Measurements from ENCODE around the gene ASTN2.

The ASTN2 gene

GRCh38 chr9:117325831-117326230 is 89.0 kb downstream of the ASTN2 start:
- H3K36me3 Mint-ChIP-seq, result no peaks in the 10 kb centered on the region
- H3K4me1 Mint-ChIP-seq, result no peaks in the 10 kb centered on the region
- ATAC-seq (ENCODE audit: low read depth) (no peak), DNase-seq (ENCODE audit: low spot score in 2 of 2) (no peak)
- H3K27me3 Mint-ChIP-seq, result peaks cover 1% of the 10 kb centered on the region
- no peak overlapping the region for H3K4me3 Mint-ChIP-seq
- peaks cover 5% of the 10 kb centered on the region for H3K9me3 Mint-ChIP-seq
- no peak overlapping the region for H3K27ac Mint-ChIP-seq

GRCh38 chr9:117325110-117325731 is 89.6 kb downstream of the ASTN2 start:
- DNase-seq (ENCODE audit: low spot score in 2 of 2) (no peak), ATAC-seq (ENCODE audit: low read depth) (no peak)
- peaks cover 1% of the 10 kb centered on the region for H3K27me3 Mint-ChIP-seq
- no peak overlapping the region for H3K27ac Mint-ChIP-seq
- H3K9me3 Mint-ChIP-seq, result peaks cover 5% of the 10 kb centered on the region
- H3K4me3 Mint-ChIP-seq, result no peak overlapping the region
- no peaks in the 10 kb centered on the region for H3K4me1 Mint-ChIP-seq
- H3K36me3 Mint-ChIP-seq, result no peaks in the 10 kb centered on the region

- H3K4me3 Mint-ChIP-seq, result no peak overlapping the region
- no peaks in the 10 kb centered on the region for H3K36me3 Mint-ChIP-seq
- no peak for DNase-seq (ENCODE audit: low spot score in 2 of 2)
- no peak overlapping the region for H3K27ac Mint-ChIP-seq
- H3K9me3 Mint-ChIP-seq, result peaks cover 5% of the 10 kb centered on the region
- ATAC-seq (ENCODE audit: low read depth), result no peak
- no peaks in the 10 kb centered on the region for H3K4me1 Mint-ChIP-seq
- H3K27me3 Mint-ChIP-seq, result peaks cover 1% of the 10 kb centered on the region
These were observed 91.5 kb downstream of the ASTN2 start for GRCh38 chr9:117323390-117323789.

GRCh38 chr9:117317192-117317591 is 97.7 kb downstream of the ASTN2 start:
- H3K9me3 Mint-ChIP-seq, result peaks cover 2% of the 10 kb centered on the region
- DNase-seq (ENCODE audit: low spot score in 2 of 2) (no peak), ATAC-seq (ENCODE audit: low read depth) (no peak)
- H3K27me3 Mint-ChIP-seq, result peaks cover 1% of the 10 kb centered on the region
- no peaks in the 10 kb centered on the region for H3K36me3 Mint-ChIP-seq
- no peak overlapping the region for H3K4me3 Mint-ChIP-seq
- H3K27ac Mint-ChIP-seq, result no peak overlapping the region
- no peaks in the 10 kb centered on the region for H3K4me1 Mint-ChIP-seq

GRCh38 chr9:117315236-117315635 is 99.6 kb downstream of the ASTN2 start:
- DNase-seq (ENCODE audit: low spot score in 2 of 2), result no peak
- Mint-ChIP-seq H3K27me3 (no peaks in the 10 kb centered on the region), H3K9me3 (no peaks in the 10 kb centered on the region), H3K4me3 (no peak overlapping the region), H3K36me3 (no peaks in the 10 kb centered on the region), H3K4me1 (no peaks in the 10 kb centered on the region), H3K27ac (no peak overlapping the region)
- no peak for ATAC-seq (ENCODE audit: low read depth)

GRCh38 chr9:117313989-117314388 is 100.9 kb downstream of the ASTN2 start:
- no peaks in the 10 kb centered on the region for H3K4me1 Mint-ChIP-seq
- no peak for DNase-seq (ENCODE audit: low spot score in 2 of 2)
- H3K4me3 Mint-ChIP-seq, result no peak overlapping the region
- no peaks in the 10 kb centered on the region for H3K36me3 Mint-ChIP-seq
- H3K27ac Mint-ChIP-seq, result no peak overlapping the region
- H3K27me3 Mint-ChIP-seq, result no peaks in the 10 kb centered on the region
- no peak for ATAC-seq (ENCODE audit: low read depth)
- no peaks in the 10 kb centered on the region for H3K9me3 Mint-ChIP-seq

GRCh38 chr9:117307701-117308100 is 107.2 kb downstream of the ASTN2 start:
- Mint-ChIP-seq H3K36me3 (no peaks in the 10 kb centered on the region), H3K4me1 (no peaks in the 10 kb centered on the region), H3K27me3 (no peaks in the 10 kb centered on the region), H3K9me3 (no peaks in the 10 kb centered on the region), H3K27ac (no peak overlapping the region), H3K4me3 (no peak overlapping the region)
- ATAC-seq (ENCODE audit: low read depth) (no peak), DNase-seq (ENCODE audit: low spot score in 2 of 2) (no peak)

- Mint-ChIP-seq H3K27ac (no peak overlapping the region), H3K9me3 (no peaks in the 10 kb centered on the region), H3K4me1 (no peaks in the 10 kb centered on the region), H3K36me3 (no peaks in the 10 kb centered on the region), H3K4me3 (no peak overlapping the region), H3K27me3 (no peaks in the 10 kb centered on the region)
- DNase-seq (ENCODE audit: low spot score in 2 of 2) (no peak), ATAC-seq (ENCODE audit: low read depth) (no peak)
These were observed 108.8 kb downstream of the ASTN2 start for GRCh38 chr9:117306032-117306431.

GRCh38 chr9:117305454-117305853 is 109.4 kb downstream of the ASTN2 start:
- no peak overlapping the region for H3K4me3 Mint-ChIP-seq
- DNase-seq (ENCODE audit: low spot score in 2 of 2) (no peak), ATAC-seq (ENCODE audit: low read depth) (no peak)
- no peak overlapping the region for H3K27ac Mint-ChIP-seq
- H3K9me3 Mint-ChIP-seq, result no peaks in the 10 kb centered on the region
- H3K27me3 Mint-ChIP-seq, result no peaks in the 10 kb centered on the region
- no peaks in the 10 kb centered on the region for H3K4me1 Mint-ChIP-seq
- no peaks in the 10 kb centered on the region for H3K36me3 Mint-ChIP-seq

- ATAC-seq (ENCODE audit: low read depth), result no peak
- no peak overlapping the region for H3K27ac Mint-ChIP-seq
- H3K27me3 Mint-ChIP-seq, result no peaks in the 10 kb centered on the region
- no peaks in the 10 kb centered on the region for H3K9me3 Mint-ChIP-seq
- H3K4me3 Mint-ChIP-seq, result no peak overlapping the region
- H3K36me3 Mint-ChIP-seq, result no peaks in the 10 kb centered on the region
- H3K4me1 Mint-ChIP-seq, result no peaks in the 10 kb centered on the region
- no peak for DNase-seq (ENCODE audit: low spot score in 2 of 2)
These were observed 110.3 kb downstream of the ASTN2 start for GRCh38 chr9:117304549-117304948.

- no peaks in the 10 kb centered on the region for H3K36me3 Mint-ChIP-seq
- ATAC-seq (ENCODE audit: low read depth) (no peak), DNase-seq (ENCODE audit: low spot score in 2 of 2) (no peak)
- no peak overlapping the region for H3K27ac Mint-ChIP-seq
- H3K4me1 Mint-ChIP-seq, result no peaks in the 10 kb centered on the region
- no peaks in the 10 kb centered on the region for H3K27me3 Mint-ChIP-seq
- no peak overlapping the region for H3K4me3 Mint-ChIP-seq
- H3K9me3 Mint-ChIP-seq, result no peaks in the 10 kb centered on the region
These were observed 111.1 kb downstream of the ASTN2 start for GRCh38 chr9:117303643-117304230.

GRCh38 chr9:117302487-117302886 is 112.4 kb downstream of the ASTN2 start:
- no peaks in the 10 kb centered on the region for H3K9me3 Mint-ChIP-seq
- H3K27ac Mint-ChIP-seq, result no peak overlapping the region
- H3K4me3 Mint-ChIP-seq, result no peak overlapping the region
- no peaks in the 10 kb centered on the region for H3K4me1 Mint-ChIP-seq
- H3K27me3 Mint-ChIP-seq, result no peaks in the 10 kb centered on the region
- H3K36me3 Mint-ChIP-seq, result no peaks in the 10 kb centered on the region
- DNase-seq (ENCODE audit: low spot score in 2 of 2) (no peak), ATAC-seq (ENCODE audit: low read depth) (no peak)

GRCh38 chr9:117300371-117301110 is 114.3 kb downstream of the ASTN2 start:
- H3K9me3 Mint-ChIP-seq, result peaks cover 2% of the 10 kb centered on the region
- no peaks in the 10 kb centered on the region for H3K4me1 Mint-ChIP-seq
- H3K4me3 Mint-ChIP-seq, result no peak overlapping the region
- no peaks in the 10 kb centered on the region for H3K36me3 Mint-ChIP-seq
- DNase-seq (ENCODE audit: low spot score in 2 of 2), result no peak
- no peaks in the 10 kb centered on the region for H3K27me3 Mint-ChIP-seq
- no peak overlapping the region for H3K27ac Mint-ChIP-seq
- no peak for ATAC-seq (ENCODE audit: low read depth)

- Mint-ChIP-seq H3K27ac (no peak overlapping the region), H3K36me3 (no peaks in the 10 kb centered on the region), H3K9me3 (peaks cover 3% of the 10 kb centered on the region), H3K27me3 (no peaks in the 10 kb centered on the region), H3K4me1 (no peaks in the 10 kb centered on the region), H3K4me3 (no peak overlapping the region)
- no peak for ATAC-seq (ENCODE audit: low read depth)
- DNase-seq (ENCODE audit: low spot score in 2 of 2), result no peak
These were observed 118.4 kb downstream of the ASTN2 start for GRCh38 chr9:117296453-117296852.

Data from memory B cell (primary cell).